RWPE1 (cell line): ENCODE data around the gene SH3D21.

ENCODE experiments used
- CTCF ChIA-PET: fragments of 350-600 bp; sonication (Branson Sonifier 250); formaldehyde crosslinking; extraction: SDS; loops from one replicate; lab custom pipeline; 2021; lab: Yijun Ruan, JAX
- POLR2A ChIA-PET: fragments of 400-600 bp; formaldehyde crosslinking; extraction: SDS; loops from one replicate; lab custom pipeline; 2020; ENCODE audit warnings: antibody characterized with exemption; ENCODE audit not compliant: low non-redundant PET; lab: Yijun Ruan, JAX
- DNase-seq: peaks from one replicate; pipeline ENCODE4 v3.0.0; 2012; ENCODE audit warnings: low spot score
- H3K27ac ChIP-seq: fragments of 450-650 bp; 2 replicates; pipeline ENCODE4 v1.5.1; 2017
- TF ChIP-seq, protein P1 (sequence below): fragments of 450-650 bp; conservative IDR thresholded peaks from 2 replicates; pipeline ENCODE4 v1.5.1; 2017; ENCODE audit warnings: low read depth, mild to moderate bottlenecking

Gene SH3D21

DNA sequence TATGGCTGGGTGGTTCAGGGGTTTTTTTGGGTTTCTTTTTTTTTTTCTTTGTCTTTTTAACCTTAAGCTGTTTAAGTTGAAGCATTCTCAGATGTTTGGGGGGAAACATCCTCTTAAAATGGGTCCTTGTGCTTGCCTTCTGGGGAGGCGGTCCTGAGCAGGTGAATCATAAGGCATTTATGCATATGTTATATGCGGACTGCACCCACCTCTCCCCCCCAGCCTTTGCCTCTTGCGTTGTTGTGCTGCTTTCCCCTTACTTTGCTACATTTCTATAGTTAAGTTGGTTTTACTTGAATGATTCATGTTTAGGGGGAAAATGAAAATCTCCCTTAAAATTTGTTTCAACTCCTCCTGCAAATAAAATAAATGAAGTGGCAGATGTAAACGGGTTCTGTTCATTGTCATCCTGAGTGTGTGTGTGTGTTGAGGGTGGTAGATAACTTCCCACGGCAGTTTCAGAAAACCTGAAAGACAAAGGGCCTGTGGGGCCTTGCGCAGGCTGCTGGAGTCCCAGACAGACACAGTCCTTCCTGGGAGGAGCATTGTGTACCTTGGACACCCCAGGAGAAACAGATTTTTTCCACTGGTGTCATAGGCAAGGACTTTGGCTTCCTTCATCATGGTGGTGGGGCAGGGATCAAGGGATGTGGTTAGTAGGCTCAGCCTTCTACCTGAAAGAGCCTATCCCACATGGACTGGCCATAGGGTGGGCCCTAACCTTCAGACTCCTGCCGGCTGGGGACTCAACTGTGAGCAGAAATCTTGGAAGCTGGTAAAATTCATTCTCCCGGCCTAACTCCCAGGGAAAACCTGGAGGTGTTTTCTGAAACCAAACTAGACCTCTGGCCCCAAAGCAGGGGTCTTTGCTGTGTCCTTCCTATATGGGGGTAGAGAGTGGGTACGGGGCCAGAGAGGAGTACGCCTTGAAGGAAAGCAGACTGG lies 926 bp upstream of the SH3D21 start:
- ChIA-PET CTCF (interaction anchor here (0.6 to 1.4 kb wide), 4 partner anchors 14 to 120 kb away, joined by 3 to 8 read pairs (median 4); no protein-coding TSS in a partner anchor), POLR2A (no interaction called here)
- H3K27ac ChIP-seq: peak overlapping the region; percentile 91
- TF ChIP-seq, protein P1, sequence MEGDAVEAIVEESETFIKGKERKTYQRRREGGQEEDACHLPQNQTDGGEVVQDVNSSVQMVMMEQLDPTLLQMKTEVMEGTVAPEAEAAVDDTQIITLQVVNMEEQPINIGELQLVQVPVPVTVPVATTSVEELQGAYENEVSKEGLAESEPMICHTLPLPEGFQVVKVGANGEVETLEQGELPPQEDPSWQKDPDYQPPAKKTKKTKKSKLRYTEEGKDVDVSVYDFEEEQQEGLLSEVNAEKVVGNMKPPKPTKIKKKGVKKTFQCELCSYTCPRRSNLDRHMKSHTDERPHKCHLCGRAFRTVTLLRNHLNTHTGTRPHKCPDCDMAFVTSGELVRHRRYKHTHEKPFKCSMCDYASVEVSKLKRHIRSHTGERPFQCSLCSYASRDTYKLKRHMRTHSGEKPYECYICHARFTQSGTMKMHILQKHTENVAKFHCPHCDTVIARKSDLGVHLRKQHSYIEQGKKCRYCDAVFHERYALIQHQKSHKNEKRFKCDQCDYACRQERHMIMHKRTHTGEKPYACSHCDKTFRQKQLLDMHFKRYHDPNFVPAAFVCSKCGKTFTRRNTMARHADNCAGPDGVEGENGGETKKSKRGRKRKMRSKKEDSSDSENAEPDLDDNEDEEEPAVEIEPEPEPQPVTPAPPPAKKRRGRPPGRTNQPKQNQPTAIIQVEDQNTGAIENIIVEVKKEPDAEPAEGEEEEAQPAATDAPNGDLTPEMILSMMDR: no peak
- DNase-seq: no peak

GRCh38 chr1:36305915-36306209 lies 306 bp upstream of the SH3D21 start:
- peak; percentile 64 for DNase-seq
- TF ChIP-seq, protein P1: no peak
- H3K27ac ChIP-seq: peak overlapping the region; percentile 91
- ChIA-PET POLR2A (interaction anchor here (1.1 kb wide), 1 partner anchor 21 kb away, joined by 4 read pairs; no protein-coding TSS in a partner anchor), CTCF (interaction anchor here (0.6 to 1.4 kb wide), 3 partner anchors 13 to 119 kb away, joined by 3 to 8 read pairs (median 4); no protein-coding TSS in a partner anchor)

DNA sequence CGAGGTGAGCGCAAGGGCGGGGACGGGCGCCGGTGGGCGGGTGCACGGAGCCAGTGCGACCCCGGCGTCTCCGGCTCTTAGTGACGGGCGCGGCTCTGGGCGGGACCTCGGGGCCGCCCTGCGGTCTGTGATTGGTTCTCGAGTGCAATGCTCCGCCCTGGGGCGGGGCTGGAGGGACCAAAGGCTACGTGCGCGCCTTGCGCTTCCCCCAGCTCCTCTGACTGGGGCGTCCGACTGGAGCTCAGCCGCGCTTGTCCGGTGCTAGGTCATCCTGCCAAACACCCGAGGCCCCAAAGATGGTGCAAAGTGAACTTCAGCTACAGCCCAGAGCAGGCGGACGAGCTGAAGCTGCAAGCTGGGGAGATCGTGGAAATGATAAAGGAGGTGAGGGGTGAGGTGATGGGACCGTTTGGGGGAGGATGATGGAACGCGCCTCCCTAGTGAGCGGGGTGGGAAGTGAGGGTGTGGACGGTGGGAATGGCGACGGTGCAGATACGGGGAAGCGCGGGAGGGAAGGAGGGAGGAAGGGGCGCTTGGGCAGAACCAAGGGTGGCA lies 811 bp downstream of the SH3D21 start:
- TF ChIP-seq, protein P1: no peak
- peak; percentile 98 for DNase-seq
- peak overlapping the region; percentile 91 for H3K27ac ChIP-seq
- ChIA-PET POLR2A (interaction anchor here (0.5 to 1.1 kb wide), 3 partner anchors 20 to 105 kb away, joined by 3 to 4 read pairs (median 3); no protein-coding TSS in a partner anchor), CTCF (interaction anchor here (0.6 kb wide), 1 partner anchor 165 kb away, joined by 4 read pairs; no protein-coding TSS in a partner anchor)

DNA sequence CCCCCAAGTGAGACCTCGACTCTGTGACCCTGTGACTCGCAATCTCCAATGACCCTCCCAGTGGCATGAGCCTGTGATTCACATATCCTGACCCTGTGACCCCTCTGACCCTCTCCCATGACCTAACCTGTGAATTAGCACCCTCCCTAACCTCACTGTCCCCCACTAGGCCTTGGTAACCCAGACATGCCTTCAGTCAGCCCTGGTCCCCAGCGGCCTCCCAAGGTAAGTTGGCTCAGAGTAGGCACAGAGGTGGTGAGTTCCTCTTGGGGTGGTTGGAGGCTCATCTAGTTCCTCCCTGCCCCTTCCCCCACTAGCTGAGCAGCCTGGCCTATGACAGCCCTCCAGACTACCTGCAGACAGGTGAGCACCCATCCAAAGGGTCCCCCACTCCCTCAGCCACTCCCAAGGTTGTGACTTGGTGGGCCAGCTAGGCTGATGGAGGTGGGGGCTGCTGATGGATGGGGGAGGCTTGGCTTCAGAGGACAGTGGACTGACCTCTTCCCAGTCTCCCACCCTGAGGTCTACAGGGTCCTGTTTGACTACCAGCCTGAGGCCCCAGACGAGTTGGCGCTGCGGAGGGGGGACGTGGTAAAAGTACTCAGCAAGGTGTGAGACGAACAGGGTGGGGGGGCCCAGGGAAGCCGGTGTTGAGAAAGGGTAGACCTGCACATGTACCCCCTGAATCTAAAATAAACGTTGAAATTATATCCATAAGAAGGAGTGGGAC lies 1.6 kb downstream of the SH3D21 start:
- TF ChIP-seq, protein P1: no peak
- no peak for DNase-seq
- POLR2A ChIA-PET: interaction anchor here (0.5 to 1.0 kb wide), 3 partner anchors 11 to 127 kb away, joined by 3 to 4 read pairs (median 3); no protein-coding TSS in a partner anchor
- CTCF ChIA-PET: no interaction called here
- peak overlapping the region; percentile 91 for H3K27ac ChIP-seq

- POLR2A ChIA-PET: no interaction called here
- no peak for DNase-seq
- TF ChIP-seq, protein P1: no peak
- no peak overlapping the region for H3K27ac ChIP-seq
- CTCF ChIA-PET: interaction anchor here (1.2 kb wide), 1 partner anchor 60 kb away, joined by 6 read pairs; no protein-coding TSS in a partner anchor
Measured at GRCh38 chr1:36309397-36309796, 3.2 kb downstream of the SH3D21 start.

DNA sequence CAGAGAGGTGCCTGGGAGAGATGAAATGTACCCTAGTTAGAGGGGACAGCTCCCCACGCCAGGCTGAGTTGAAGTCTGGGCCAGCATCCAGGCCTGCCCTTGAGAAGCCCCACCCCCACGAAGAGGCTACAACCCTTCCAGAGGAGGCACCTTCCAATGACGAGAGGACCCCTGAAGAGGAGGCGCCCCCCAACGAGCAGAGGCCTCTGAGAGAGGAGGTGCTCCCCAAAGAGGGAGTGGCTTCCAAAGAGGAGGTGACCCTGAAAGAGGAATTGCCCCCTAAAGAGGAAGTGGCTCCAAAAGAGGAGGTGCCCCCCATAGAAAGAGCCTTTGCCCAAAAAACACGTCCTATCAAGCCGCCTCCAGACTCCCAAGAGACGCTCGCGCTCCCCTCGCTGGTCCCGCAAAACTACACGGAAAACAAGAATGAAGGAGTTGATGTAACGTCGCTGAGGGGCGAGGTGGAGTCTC lies 14.2 kb downstream of the SH3D21 start:
- no peak overlapping the region for H3K27ac ChIP-seq
- POLR2A ChIA-PET: no interaction called here
- CTCF ChIA-PET: interaction anchor here (0.7 kb wide), 1 partner anchor 9 kb away, joined by 3 read pairs; no protein-coding TSS in a partner anchor
- DNase-seq: no peak
- TF ChIP-seq, protein P1: no peak
